B cell (primary cell): ENCODE results near the gene B3GNT9. TPM values are rescaled to one million over a fixed set of nuclear protein-coding genes. Genes with fewer than 3 reads are reported as not detected.

Source experiments
- ATAC-seq: fragments of 200-7000 bp; cut with Tn5 transposase; one replicate; pipeline ENCODE4 v1.10.0; 2021; ENCODE audit warnings: low read depth, mild to moderate bottlenecking, moderate number of reproducible peaks, moderate library complexity
- CTCF ChIA-PET: fragments of 350-600 bp; sonication (Branson Sonifier 250); formaldehyde crosslinking; loops from one replicate; lab custom pipeline; 2021; ENCODE audit warnings: antibody characterized with exemption, inconsistent platforms; lab: Charles Lee
- POLR2A ChIA-PET: fragments of 350-600 bp; sonication (Branson Sonifier 250); formaldehyde crosslinking; loops from one replicate; lab custom pipeline; 2021; ENCODE audit warnings: antibody characterized with exemption; lab: Charles Lee
- DNase-seq: peaks from one replicate; pipeline ENCODE4 v3.0.0; 2013
- H2AFZ ChIP-seq: 2 replicates; pipeline ENCODE4 v1.6.1; 2012; ENCODE audit warnings: mild to moderate bottlenecking, low read depth, low read length; ENCODE audit not compliant: insufficient read depth, poor library complexity, severe bottlenecking
- H3K27ac ChIP-seq, 2 donors: 1 replicate in 1 of 2; 2 replicates in 1 of 2; pipeline ENCODE4 v1.5.1; 2012 to 2013; ENCODE audit warnings: low read length in 2 of 2, mild to moderate bottlenecking in 2 of 2, moderate library complexity in 1 of 2
- H3K27me3 ChIP-seq, 4 experiments: fragments of 200-600 bp in 1 of 4; sonication (generic) in 1 of 4; replicated peaks in 1 of 4; 1 replicate in 2 of 4; 2 replicates in 2 of 4; pipeline versions ENCODE4 v1.6.1 to v1.7.0; 2013 to 2016; ENCODE audit warnings: low read length in 3 of 4, mild to moderate bottlenecking in 2 of 4, mixed read lengths in 1 of 4, moderate library complexity in 1 of 4; ENCODE audit not compliant: insufficient read depth in 4 of 4, control insufficient read depth in 3 of 4; ENCODE audit errors: control extremely low read depth in 1 of 4
- H3K36me3 ChIP-seq, 2 experiments: replicated peaks in 1 of 2; 1 replicate in 1 of 2; 2 replicates in 1 of 2; pipeline versions ENCODE4 v1.6.1 to v1.7.1; 2013; ENCODE audit warnings: low read length in 1 of 2; ENCODE audit not compliant: insufficient read depth in 2 of 2, control insufficient read depth in 1 of 2; ENCODE audit errors: control extremely low read depth in 1 of 2, extremely low read depth in 1 of 2
- H3K4me1 ChIP-seq, 2 donors: fragments of 200-600 bp in 1 of 2; sonication (generic) in 1 of 2; 1 replicate in 1 of 2; 2 replicates in 1 of 2; pipeline versions ENCODE4 v1.5.1 to v1.6.1; 2013 to 2017; ENCODE audit warnings: low read length in 2 of 2; ENCODE audit not compliant: control insufficient read depth in 2 of 2, insufficient read depth in 2 of 2
- H3K4me2 ChIP-seq: replicated peaks from 2 replicates; pipeline ENCODE3; 2012; ENCODE audit warnings: mild to moderate bottlenecking, low read depth, low read length; ENCODE audit not compliant: poor library complexity, severe bottlenecking
- H3K4me3 ChIP-seq, 5 experiments: fragments of 200-600 bp in 1 of 5; sonication (generic) in 1 of 5; 1 replicate in 3 of 5; 2 replicates in 2 of 5; pipeline versions ENCODE4 v1.5.1 to v1.7.0; 2011 to 2016; ENCODE audit warnings: low read length in 4 of 5, mild to moderate bottlenecking in 4 of 5, low read depth in 2 of 5, control low read depth in 1 of 5, moderate library complexity in 1 of 5; ENCODE audit not compliant: insufficient read depth in 1 of 5; ENCODE audit errors: control extremely low read depth in 1 of 5, extremely low read depth in 1 of 5
- H3K79me2 ChIP-seq: fragments of 200-600 bp; sonication (generic); one replicate; pipeline ENCODE4 v1.6.0; 2016; ENCODE audit warnings: low read length; ENCODE audit not compliant: control insufficient read depth, insufficient read depth
- H3K9ac ChIP-seq: fragments of 200-600 bp; sonication (generic); 2 replicates; pipeline ENCODE4 v1.6.1; 2017; ENCODE audit warnings: mild to moderate bottlenecking, low read length, moderate library complexity
- H3K9me3 ChIP-seq, 3 donors: one replicate each; pipeline versions ENCODE4 v1.6.1 to v1.7.1; 2013; ENCODE audit warnings: low read length in 2 of 3; ENCODE audit not compliant: control insufficient read depth in 2 of 3, insufficient read depth in 1 of 3; ENCODE audit errors: control extremely low read depth in 1 of 3
- H4K20me1 ChIP-seq: 2 replicates; pipeline ENCODE4 v1.6.0; 2012; ENCODE audit warnings: mild to moderate bottlenecking, low read length; ENCODE audit not compliant: insufficient read depth, control insufficient read depth, poor library complexity, severe bottlenecking
- H3K27ac Mint-ChIP-seq: one replicate; pipeline ENCODE4 v1.8.0; 2021; ENCODE audit warnings: mixed read lengths
- H3K27me3 Mint-ChIP-seq: one replicate; pipeline ENCODE4 v1.8.0; 2021; ENCODE audit warnings: mixed read lengths
- H3K4me1 Mint-ChIP-seq: one replicate; pipeline ENCODE4 v1.8.0; 2021; ENCODE audit warnings: mixed read lengths
- H3K4me3 Mint-ChIP-seq: one replicate; pipeline ENCODE4 v1.8.0; 2021; ENCODE audit warnings: mixed read lengths
- H3K9me3 Mint-ChIP-seq: one replicate; pipeline ENCODE4 v1.8.0; 2022; ENCODE audit warnings: mixed read lengths; ENCODE audit not compliant: insufficient read depth
- CTCF ChIP-seq: fragments of 200-600 bp; IDR thresholded peaks from one replicate; pipeline ENCODE4 v1.8.0; 2022; ENCODE audit warnings: antibody characterized with exemption, mild to moderate bottlenecking
- EZH2 ChIP-seq: IDR thresholded peaks from 2 replicates; pipeline ENCODE4 v1.6.1; 2012; ENCODE audit warnings: borderline replicate concordance, low read depth, mild to moderate bottlenecking, moderate library complexity, low read length; ENCODE audit not compliant: insufficient read depth, poor library complexity, severe bottlenecking
- WGBS: methylation state at CpG from one replicate; pipeline ENCODE4 v1.1.5; 2013; ENCODE audit warnings: missing lambda C conversion rate; ENCODE audit not compliant: insufficient coverage; 5-methylcytosine and 5-hydroxymethylcytosine counted together
- intact Hi-C: fragments of 100-400 bp; cut with micrococcal nuclease; formaldehyde crosslinking; loops from one replicate; pipeline ENCODE4 v1.10.0; 2022
- polyA plus RNA-seq: library from polyadenylated mRNA; depleted of rRNA; stranded (reverse); fragments of >200 nt; gene quantifications from 2 replicates; pipeline ENCODE4 v1.2.3, GENCODE V29; 2012
- total RNA-seq, 2 donors: library from RNA; stranded (reverse); fragments of 120-200 nt in 1 of 2; gene quantifications; 1 replicate in 1 of 2; 2 replicates in 1 of 2; pipeline versions ENCODE4 v1.2.3 to v1.2.4, GENCODE V29; 2013 to 2022

Gene B3GNT9
- total and polyA plus RNA-seq, 2 donors (not counting 1 experiment from before 2014, with no cell fraction given), result 1.6 to 2.5 TPM

DNA sequence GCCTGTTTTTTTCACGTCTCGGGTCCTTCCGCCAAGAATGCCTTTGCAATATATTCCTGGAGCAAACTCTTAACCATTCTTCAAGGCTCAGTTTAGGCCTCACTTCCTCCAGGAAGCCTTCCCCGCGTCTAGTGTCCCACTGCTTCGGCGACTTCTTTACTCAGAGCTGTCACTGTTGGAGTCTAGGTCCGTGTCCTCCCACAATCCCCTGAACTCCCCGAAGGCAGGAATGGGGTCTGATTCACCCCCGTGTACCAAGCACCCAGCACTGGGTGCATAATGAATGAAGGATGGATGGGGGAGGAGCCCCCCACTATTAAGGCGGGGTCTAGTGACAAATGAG lies 32.5 kb upstream of the B3GNT9 start:
- no peaks in the 10 kb centered on the region for H3K36me3 ChIP-seq
- H3K9me3 Mint-ChIP-seq, result no peaks in the 10 kb centered on the region
- peaks cover 17% of the 10 kb centered on the region for H3K4me1 Mint-ChIP-seq
- H3K4me2 ChIP-seq, result peak overlapping the region; percentile 99
- intact Hi-C loops, result loop anchor here (1.0 kb wide), 4 partner anchors 9 to 154 kb away; partner anchors contain the start of genes CBFB, E2F4, FBXL8 and TMEM208
- DNase-seq, result no peak
- H3K9me3 ChIP-seq, result peaks cover 0 to 3% (median 0%) of the 10 kb centered on the region in 3 donors
- no peak for ATAC-seq
- H2AFZ ChIP-seq, result peak overlapping the region; percentile 88
- H3K27ac Mint-ChIP-seq, result no peak overlapping the region
- ChIA-PET POLR2A (interaction anchor here (0.6 to 1.1 kb wide), 2 partner anchors 22 to 61 kb away, joined by 3 to 4 read pairs; no protein-coding TSS in a partner anchor), CTCF (interaction anchor here (1.1 to 2.9 kb wide), 4 partner anchors 14 to 28 kb away, joined by 5 to 11 read pairs (median 6); partner anchors contain the start of genes FBXL8, NOL3 and TRADD)
- peaks cover 0 to 38% (median 8%) of the 10 kb centered on the region in 4 experiments for H3K27me3 ChIP-seq
- H3K27ac ChIP-seq, result peak overlapping the region; percentile 76 to 96
- peak overlapping the region; percentile 86 for H3K9ac ChIP-seq
- H3K4me3 ChIP-seq, result peak overlapping the region; percentile 21 to 95 (median 69)
- no peak for TF ChIP-seq CTCF
- TF ChIP-seq EZH2, result no peak
- H3K4me1 ChIP-seq, result peaks cover 25% of the 10 kb centered on the region in 2 donors
- no peak overlapping the region for H3K4me3 Mint-ChIP-seq
- H4K20me1 ChIP-seq, result peaks cover 4% of the 10 kb centered on the region
- no peaks in the 10 kb centered on the region for H3K79me2 ChIP-seq
- 30% methylated on average over 7 of the region's 11 CpGs for WGBS
- peaks cover 17% of the 10 kb centered on the region for H3K27me3 Mint-ChIP-seq

DNA sequence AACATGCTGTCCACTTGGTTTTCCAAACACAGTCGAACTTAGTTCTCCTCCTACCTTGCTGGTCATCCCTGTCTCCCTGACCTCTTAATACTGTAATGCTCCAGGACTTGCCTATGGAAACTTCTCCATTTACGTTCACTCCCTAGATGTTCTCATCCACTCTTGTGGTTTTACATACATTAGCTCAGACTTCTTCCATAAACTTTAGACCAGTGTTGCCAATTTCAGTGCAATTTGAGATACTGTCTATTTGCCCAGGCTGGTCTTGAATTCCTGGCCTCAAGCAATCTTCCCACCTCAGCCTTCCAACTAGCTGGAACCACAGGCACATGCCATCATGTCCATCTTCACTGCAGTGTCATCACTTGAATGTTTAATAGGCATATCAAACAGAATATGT lies 31.5 kb upstream of the B3GNT9 start:
- H3K36me3 ChIP-seq, result no peaks in the 10 kb centered on the region
- Mint-ChIP-seq H3K4me1 (peaks cover 19% of the 10 kb centered on the region), H3K27ac (no peak overlapping the region), H3K4me3 (no peak overlapping the region), H3K27me3 (peaks cover 21% of the 10 kb centered on the region), H3K9me3 (no peaks in the 10 kb centered on the region)
- H3K27me3 ChIP-seq, result peaks cover 0 to 38% (median 13%) of the 10 kb centered on the region in 4 experiments
- no peak overlapping the region for H2AFZ ChIP-seq
- H3K9me3 ChIP-seq, result peaks cover 0 to 5% (median 0%) of the 10 kb centered on the region in 3 donors
- H3K4me2 ChIP-seq, result no peak overlapping the region
- peaks cover 4% of the 10 kb centered on the region for H4K20me1 ChIP-seq
- H3K9ac ChIP-seq, result no peak overlapping the region
- 79% methylated on average over 2 of the region's 2 CpGs for WGBS
- CTCF ChIA-PET, result interaction anchor here (1.5 to 2.9 kb wide), 3 partner anchors 13 to 22 kb away, joined by 5 to 11 read pairs (median 6); partner anchors contain the start of genes FBXL8, NOL3 and TRADD
- peaks cover 31 to 32% of the 10 kb centered on the region in 2 donors for H3K4me1 ChIP-seq
- no peak for DNase-seq
- H3K4me3 ChIP-seq, result no peak overlapping the region
- H3K79me2 ChIP-seq, result no peaks in the 10 kb centered on the region
- H3K27ac ChIP-seq, result no peak overlapping the region
- no peak for TF ChIP-seq CTCF
- no peak for TF ChIP-seq EZH2
- ATAC-seq, result no peak
- intact Hi-C loops, result no loop called here
- POLR2A ChIA-PET, result interaction anchor here (0.7 kb wide), 1 partner anchor 11 kb away, joined by 7 read pairs; no protein-coding TSS in a partner anchor
